Hepatocyte (in vitro differentiated cells): Measurements from ENCODE around the gene SLC38A5.
"Not testable (repeated sequence)": the region's sequence is repeated elsewhere in the genome, so short reads cannot be mapped to it uniquely, and the experiment has no call there.

Experiments
- EZH2phosphoT487 ChIP-seq: fragments of 200-600 bp; sonication (generic); IDR thresholded peaks from one replicate; pipeline ENCODE4 v1.6.1; 2018; ENCODE audit warnings: antibody characterized with exemption, mild to moderate bottlenecking, low read depth, moderate library complexity; ENCODE audit not compliant: unreplicated experiment, severe bottlenecking
- TF ChIP-seq, protein P1 (sequence below): fragments of 200-600 bp; sonication (generic); IDR thresholded peaks from 2 replicates; pipeline ENCODE4 v1.5.1; 2016; ENCODE audit warnings: antibody characterized with exemption, mild to moderate bottlenecking; ENCODE audit not compliant: poor library complexity

DNA sequence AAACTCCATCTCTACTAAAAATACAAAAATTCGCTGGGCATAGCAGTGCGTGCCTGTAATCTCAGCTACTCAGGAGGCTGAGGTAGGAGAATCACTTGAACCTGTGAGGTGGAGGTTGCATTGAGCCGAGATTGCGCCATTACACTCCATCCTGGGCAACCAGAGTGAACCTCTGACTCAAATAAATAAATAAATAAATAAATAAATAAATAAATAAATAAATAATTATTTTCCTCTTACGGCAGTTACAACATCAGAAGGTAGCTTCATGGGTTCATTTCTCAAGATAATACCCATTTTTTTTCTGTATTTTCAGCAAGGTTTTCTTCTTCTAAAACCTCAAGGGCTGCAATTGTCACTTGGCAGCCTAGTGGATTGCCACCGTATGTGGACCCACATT lies 22.9 kb downstream of the SLC38A5 start:
- TF ChIP-seq, protein P1, sequence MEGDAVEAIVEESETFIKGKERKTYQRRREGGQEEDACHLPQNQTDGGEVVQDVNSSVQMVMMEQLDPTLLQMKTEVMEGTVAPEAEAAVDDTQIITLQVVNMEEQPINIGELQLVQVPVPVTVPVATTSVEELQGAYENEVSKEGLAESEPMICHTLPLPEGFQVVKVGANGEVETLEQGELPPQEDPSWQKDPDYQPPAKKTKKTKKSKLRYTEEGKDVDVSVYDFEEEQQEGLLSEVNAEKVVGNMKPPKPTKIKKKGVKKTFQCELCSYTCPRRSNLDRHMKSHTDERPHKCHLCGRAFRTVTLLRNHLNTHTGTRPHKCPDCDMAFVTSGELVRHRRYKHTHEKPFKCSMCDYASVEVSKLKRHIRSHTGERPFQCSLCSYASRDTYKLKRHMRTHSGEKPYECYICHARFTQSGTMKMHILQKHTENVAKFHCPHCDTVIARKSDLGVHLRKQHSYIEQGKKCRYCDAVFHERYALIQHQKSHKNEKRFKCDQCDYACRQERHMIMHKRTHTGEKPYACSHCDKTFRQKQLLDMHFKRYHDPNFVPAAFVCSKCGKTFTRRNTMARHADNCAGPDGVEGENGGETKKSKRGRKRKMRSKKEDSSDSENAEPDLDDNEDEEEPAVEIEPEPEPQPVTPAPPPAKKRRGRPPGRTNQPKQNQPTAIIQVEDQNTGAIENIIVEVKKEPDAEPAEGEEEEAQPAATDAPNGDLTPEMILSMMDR: not testable (repeated sequence)
- not testable (repeated sequence) for TF ChIP-seq EZH2phosphoT487
